ENCODE data around the gene RBMS2. TPM values are rescaled to one million over a fixed set of nuclear protein-coding genes. Genes with fewer than 3 reads are reported as not detected.

RBMS2 gene
- total and polyA plus RNA-seq, 9 of the 15 experiments (the other 6 are each of a cell fraction or from before 2014, with no cell fraction given) = 0.08 to 10.5 (median 0.31) TPM

DNA sequence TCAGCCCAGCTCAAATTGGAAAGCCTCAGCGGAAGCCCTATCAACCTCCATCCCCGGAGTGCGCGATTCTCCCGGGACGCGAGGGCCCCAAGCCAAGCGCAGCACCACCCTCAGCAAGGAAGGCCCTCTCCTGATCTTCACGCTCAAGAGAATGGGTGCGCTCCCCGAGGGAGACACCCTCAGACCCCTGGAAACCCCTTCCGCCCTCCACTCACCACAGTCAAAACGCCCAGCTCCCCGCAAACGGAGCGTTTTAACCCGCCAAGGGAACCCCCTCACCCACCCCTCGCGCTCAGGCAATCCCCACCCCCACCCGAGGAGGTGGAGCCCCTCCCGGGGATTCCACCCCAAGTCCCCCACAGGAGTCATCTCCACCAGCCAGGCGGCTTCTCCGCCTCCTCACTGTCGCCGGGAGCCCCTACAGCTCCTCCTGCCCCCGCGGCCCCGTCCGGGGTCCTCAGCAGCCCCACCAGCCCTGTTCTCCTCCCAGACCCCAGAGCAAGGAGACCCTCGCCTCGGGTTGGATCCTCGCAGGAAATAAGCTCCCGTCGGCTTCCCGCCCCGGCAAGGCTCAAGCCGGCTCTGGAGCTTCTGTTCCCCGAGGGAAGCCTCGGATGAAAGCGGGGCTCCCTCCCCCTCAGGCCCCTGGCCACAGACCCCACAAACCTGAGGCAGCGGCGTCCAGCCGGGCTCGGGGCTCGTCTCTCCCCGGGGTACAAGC is 108.0 kb downstream of the RBMS2 start (continued):
- TF ChIP-seq, protein P1, sequence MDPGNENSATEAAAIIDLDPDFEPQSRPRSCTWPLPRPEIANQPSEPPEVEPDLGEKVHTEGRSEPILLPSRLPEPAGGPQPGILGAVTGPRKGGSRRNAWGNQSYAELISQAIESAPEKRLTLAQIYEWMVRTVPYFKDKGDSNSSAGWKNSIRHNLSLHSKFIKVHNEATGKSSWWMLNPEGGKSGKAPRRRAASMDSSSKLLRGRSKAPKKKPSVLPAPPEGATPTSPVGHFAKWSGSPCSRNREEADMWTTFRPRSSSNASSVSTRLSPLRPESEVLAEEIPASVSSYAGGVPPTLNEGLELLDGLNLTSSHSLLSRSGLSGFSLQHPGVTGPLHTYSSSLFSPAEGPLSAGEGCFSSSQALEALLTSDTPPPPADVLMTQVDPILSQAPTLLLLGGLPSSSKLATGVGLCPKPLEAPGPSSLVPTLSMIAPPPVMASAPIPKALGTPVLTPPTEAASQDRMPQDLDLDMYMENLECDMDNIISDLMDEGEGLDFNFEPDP (CRISPR knock-in tag; IDR thresholded peaks at IDR 0.05) = no peak
- no peak for TF ChIP-seq ZZZ3 (IDR thresholded peaks at IDR 0.05)
- no peak for TF ChIP-seq RFX5 (IDR thresholded peaks at IDR 0.05; ENCODE audit: low read depth, low read length)
- 0 out of 2 replicates have a peak, but pooled peaks have one; percentile 0 for TF ChIP-seq GABPB1 (CRISPR knock-in tag; IDR thresholded peaks at IDR 0.05)
- TF ChIP-seq LCOR (CRISPR knock-in tag; IDR thresholded peaks at IDR 0.05) = no peak
- TF ChIP-seq, protein P2, sequence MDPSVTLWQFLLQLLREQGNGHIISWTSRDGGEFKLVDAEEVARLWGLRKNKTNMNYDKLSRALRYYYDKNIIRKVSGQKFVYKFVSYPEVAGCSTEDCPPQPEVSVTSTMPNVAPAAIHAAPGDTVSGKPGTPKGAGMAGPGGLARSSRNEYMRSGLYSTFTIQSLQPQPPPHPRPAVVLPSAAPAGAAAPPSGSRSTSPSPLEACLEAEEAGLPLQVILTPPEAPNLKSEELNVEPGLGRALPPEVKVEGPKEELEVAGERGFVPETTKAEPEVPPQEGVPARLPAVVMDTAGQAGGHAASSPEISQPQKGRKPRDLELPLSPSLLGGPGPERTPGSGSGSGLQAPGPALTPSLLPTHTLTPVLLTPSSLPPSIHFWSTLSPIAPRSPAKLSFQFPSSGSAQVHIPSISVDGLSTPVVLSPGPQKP (CRISPR knock-in tag; IDR thresholded peaks at IDR 0.05) = no peak
- TF ChIP-seq POLR2G (IDR thresholded peaks at IDR 0.05; ENCODE audit: low read depth, low read length) = peak; percentile 51; the same call in 1 of the 2 replicates
- TF ChIP-seq CC2D1A (IDR thresholded peaks at IDR 0.05) = no peak
- no peak for TF ChIP-seq SMARCA5 (IDR thresholded peaks at IDR 0.05)
- TF ChIP-seq, protein P3, sequence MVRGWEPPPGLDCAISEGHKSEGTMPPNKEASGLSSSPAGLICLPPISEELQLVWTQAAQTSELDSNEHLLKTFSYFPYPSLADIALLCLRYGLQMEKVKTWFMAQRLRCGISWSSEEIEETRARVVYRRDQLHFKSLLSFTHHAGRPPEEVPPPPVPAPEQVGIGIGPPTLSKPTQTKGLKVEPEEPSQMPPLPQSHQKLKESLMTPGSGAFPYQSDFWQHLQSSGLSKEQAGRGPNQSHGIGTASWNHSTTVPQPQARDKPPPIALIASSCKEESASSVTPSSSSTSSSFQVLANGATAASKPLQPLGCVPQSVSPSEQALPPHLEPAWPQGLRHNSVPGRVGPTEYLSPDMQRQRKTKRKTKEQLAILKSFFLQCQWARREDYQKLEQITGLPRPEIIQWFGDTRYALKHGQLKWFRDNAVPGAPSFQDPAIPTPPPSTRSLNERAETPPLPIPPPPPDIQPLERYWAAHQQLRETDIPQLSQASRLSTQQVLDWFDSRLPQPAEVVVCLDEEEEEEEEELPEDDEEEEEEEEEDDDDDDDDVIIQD (CRISPR knock-in tag; IDR thresholded peaks at IDR 0.05) = no peak
- TF ChIP-seq HNRNPK (IDR thresholded peaks at IDR 0.05; ENCODE audit: low read depth, low read length, poor library complexity, severe bottlenecking) = no peak
- no peak for TF ChIP-seq ESRRA (IDR thresholded peaks at IDR 0.05; ENCODE audit: borderline replicate concordance, low read depth)
- TF ChIP-seq, protein P4, sequence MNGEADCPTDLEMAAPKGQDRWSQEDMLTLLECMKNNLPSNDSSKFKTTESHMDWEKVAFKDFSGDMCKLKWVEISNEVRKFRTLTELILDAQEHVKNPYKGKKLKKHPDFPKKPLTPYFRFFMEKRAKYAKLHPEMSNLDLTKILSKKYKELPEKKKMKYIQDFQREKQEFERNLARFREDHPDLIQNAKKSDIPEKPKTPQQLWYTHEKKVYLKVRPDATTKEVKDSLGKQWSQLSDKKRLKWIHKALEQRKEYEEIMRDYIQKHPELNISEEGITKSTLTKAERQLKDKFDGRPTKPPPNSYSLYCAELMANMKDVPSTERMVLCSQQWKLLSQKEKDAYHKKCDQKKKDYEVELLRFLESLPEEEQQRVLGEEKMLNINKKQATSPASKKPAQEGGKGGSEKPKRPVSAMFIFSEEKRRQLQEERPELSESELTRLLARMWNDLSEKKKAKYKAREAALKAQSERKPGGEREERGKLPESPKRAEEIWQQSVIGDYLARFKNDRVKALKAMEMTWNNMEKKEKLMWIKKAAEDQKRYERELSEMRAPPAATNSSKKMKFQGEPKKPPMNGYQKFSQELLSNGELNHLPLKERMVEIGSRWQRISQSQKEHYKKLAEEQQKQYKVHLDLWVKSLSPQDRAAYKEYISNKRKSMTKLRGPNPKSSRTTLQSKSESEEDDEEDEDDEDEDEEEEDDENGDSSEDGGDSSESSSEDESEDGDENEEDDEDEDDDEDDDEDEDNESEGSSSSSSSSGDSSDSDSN (IDR thresholded peaks at IDR 0.05; ENCODE audit: borderline replicate concordance in 1 of 2, low read depth in 2 of 2, low read length in 2 of 2) = no peak
- TF ChIP-seq PHF20 (IDR thresholded peaks at IDR 0.05; ENCODE audit: partially characterized antibody) = no peak
- TF ChIP-seq MAZ (CRISPR knock-in tag; conservative IDR thresholded peaks at IDR 0.05 in 1 of 2, IDR thresholded peaks at IDR 0.05 in 1 of 2) = 0 out of 4 replicates have a peak, but pooled peaks of 1 of the 2 experiments have one; percentile 3
- no peak for TF ChIP-seq ZBTB17 (CRISPR knock-in tag; IDR thresholded peaks at IDR 0.05)
- TF ChIP-seq ZBTB7A (IDR thresholded peaks at IDR 0.05; ENCODE audit: borderline replicate concordance, control insufficient read depth, low read depth, low read length) = peak; percentile 63
- no peak for TF ChIP-seq SMAD2 (IDR thresholded peaks at IDR 0.05; ENCODE audit: low read depth, low read length)
- TF ChIP-seq ZKSCAN8 (CRISPR knock-in tag; IDR thresholded peaks at IDR 0.05) = no peak
- no peak for TF ChIP-seq ZNF780A (CRISPR knock-in tag; IDR thresholded peaks at IDR 0.05)
- peak; percentile 45; the same call in 1 of the 2 replicates for TF ChIP-seq PHF8 (IDR thresholded peaks at IDR 0.05; ENCODE audit: borderline replicate concordance, low read length)
- TF ChIP-seq CTBP1 (IDR thresholded peaks at IDR 0.05; ENCODE audit: borderline replicate concordance) = no peak

Measured in K562 (cell line).